Urinary bladder (tissue), 4 donors: Measurements from ENCODE around the gene AHDC1. TPM values are rescaled to one million over a fixed set of nuclear protein-coding genes. Genes with fewer than 3 reads are reported as not detected.

Source experiments
- DNase-seq: peaks from one replicate; pipeline ENCODE4 v3.0.0-alpha.2; 2015; ENCODE audit errors: extremely low spot score
- H3K27ac ChIP-seq: one replicate; pipeline ENCODE4 v1.5.1; 2013; ENCODE audit warnings: low read depth, mild to moderate bottlenecking, moderate library complexity
- H3K36me3 ChIP-seq: one replicate; pipeline ENCODE4 v1.6.1; 2013; ENCODE audit warnings: mild to moderate bottlenecking, moderate library complexity; ENCODE audit not compliant: insufficient read depth
- H3K4me1 ChIP-seq: one replicate; pipeline ENCODE4 v1.6.1; 2013; ENCODE audit warnings: mild to moderate bottlenecking, moderate library complexity; ENCODE audit not compliant: insufficient read depth
- H3K4me3 ChIP-seq: one replicate; pipeline ENCODE4 v1.5.1; 2013; ENCODE audit warnings: low read depth, low read length
- WGBS: extraction: QIAGEN DNeasy Blood & Tissue Kit; methylation state at CpG from one replicate; pipeline ENCODE4 v1.1.7; 2013; 5-methylcytosine and 5-hydroxymethylcytosine counted together
- polyA plus RNA-seq: library from polyadenylated mRNA; stranded (reverse); fragments of 200-250 nt; gene quantifications from one replicate; pipeline ENCODE4 v1.2.3, GENCODE V29; 2013
- total RNA-seq: library from RNA; depleted of rRNA; stranded (reverse); fragments of >200 nt; gene quantifications from one replicate; pipeline ENCODE4 v1.2.3, GENCODE V29; 2014
- donor health status: healthy with polysubstance abuse.
- donor health status: healthy.

Gene AHDC1
- total and polyA plus RNA-seq, 2 donors = 19.0 to 44.8 TPM

DNA sequence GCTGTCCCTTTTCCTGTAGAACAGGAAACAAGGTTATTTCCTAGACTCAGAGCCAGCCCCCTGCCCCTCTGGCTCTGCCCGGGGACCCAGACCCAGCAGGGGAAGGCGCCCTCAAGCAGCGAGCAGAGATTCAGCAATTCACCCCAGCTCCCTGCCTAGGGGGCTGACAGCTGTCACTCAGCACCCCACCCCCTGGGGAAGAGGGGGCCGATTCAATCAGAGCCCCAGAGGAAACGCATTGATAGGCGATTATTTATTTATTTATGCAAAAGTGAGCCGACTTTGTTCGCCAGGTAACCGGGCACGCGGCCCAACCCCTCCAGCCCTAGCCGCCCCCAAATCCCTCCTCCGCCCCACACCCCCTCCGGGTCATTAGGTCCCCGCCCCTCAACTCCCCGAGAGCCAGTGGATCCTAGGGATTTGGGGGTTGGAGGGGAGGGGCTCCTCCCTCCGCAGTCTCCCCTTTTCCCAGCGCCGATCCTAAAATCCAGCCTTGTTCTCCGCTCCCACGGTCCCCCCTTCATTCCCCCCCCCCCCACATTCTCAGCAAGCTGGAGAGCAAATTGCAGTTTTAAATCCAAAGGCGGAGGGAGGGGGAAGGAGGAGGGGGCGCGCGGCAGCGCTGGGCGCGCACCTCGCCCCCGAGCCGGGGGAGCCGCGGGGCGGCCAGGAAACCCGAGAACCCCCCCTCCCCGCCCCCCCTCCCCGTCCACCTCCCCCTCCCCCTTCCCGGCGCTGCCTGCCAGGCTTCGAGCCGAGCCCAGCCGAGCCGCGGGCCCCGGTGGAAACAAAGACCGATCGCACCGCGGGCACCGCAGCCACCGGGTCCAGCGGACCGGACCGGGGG, 1.3 kb downstream of the AHDC1 start:
- no peak for DNase-seq
- Histone ChIP-seq H3K27ac (peak overlapping the region; percentile 94), H3K4me1 (no peaks in the 10 kb centered on the region), H3K4me3 (peak overlapping the region; percentile 82), H3K36me3 (no peaks in the 10 kb centered on the region)
- WGBS = 1% methylated on average over 52 of the region's 54 CpGs

DNA sequence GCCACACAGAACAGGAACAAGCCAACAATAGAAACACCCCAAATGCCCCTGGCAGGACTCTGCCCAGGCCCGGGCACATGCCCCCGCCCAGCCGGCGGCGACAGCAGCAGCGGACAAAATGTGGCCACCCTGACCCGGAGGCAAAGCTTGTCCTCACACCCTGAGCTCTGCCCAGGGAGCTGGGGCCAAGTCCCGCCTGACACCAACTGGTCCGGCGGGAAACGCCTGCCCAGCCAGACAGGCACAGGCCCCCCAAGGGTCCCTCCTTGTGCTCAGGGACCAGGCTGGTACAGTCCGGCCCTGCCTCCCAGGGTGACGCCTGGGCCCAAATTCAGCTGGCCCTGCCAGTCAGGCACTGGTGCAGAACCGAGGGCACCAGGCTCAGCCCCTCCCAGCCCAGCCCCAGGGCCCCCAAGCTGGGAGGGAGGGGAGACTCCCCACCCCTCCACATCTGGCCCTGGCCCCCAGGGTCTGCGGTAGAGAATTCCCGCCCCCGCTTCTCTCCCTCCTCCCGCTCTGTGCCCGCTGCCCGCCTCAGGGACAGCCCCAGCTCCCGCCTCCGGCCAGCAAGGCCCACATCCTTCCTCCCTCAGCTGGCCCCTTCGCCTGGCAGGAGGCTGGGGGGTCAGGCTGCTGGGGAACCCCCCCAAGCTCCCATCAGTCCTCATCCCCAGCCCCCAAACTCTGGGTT, 2.0 kb downstream of the AHDC1 start:
- no peak for DNase-seq
- Histone ChIP-seq H3K27ac (peak overlapping the region; percentile 28), H3K4me1 (no peaks in the 10 kb centered on the region), H3K4me3 (peak overlapping the region; percentile 82), H3K36me3 (no peaks in the 10 kb centered on the region)
- WGBS = 8% methylated on average over 23 of the region's 23 CpGs

DNA sequence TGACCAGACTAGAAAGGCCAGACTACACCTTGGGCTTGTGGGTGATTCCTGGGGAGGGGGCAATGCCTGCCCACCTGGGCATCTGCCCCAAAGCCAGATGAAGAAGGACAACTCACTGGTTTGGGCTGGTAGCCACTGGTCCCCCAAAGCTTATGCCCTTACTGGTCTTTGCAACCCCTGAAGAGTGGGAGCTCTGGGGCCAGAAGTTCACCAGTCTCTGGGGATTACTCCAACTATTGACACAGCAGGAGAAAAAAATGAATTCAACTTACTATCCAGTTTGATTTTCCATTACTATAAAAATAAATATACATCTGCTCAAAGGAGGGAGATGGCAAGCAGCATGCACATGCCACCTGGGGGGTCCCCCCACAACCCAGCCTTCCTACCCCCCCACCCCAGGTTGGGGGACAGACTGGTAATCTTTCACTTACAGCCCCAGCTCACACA, 2.6 kb downstream of the AHDC1 start:
- no peaks in the 10 kb centered on the region for H3K36me3 ChIP-seq
- H3K27ac ChIP-seq = peak overlapping the region; percentile 28
- no peak overlapping the region for H3K4me3 ChIP-seq
- H3K4me1 ChIP-seq = no peaks in the 10 kb centered on the region
- no peak for DNase-seq

DNA sequence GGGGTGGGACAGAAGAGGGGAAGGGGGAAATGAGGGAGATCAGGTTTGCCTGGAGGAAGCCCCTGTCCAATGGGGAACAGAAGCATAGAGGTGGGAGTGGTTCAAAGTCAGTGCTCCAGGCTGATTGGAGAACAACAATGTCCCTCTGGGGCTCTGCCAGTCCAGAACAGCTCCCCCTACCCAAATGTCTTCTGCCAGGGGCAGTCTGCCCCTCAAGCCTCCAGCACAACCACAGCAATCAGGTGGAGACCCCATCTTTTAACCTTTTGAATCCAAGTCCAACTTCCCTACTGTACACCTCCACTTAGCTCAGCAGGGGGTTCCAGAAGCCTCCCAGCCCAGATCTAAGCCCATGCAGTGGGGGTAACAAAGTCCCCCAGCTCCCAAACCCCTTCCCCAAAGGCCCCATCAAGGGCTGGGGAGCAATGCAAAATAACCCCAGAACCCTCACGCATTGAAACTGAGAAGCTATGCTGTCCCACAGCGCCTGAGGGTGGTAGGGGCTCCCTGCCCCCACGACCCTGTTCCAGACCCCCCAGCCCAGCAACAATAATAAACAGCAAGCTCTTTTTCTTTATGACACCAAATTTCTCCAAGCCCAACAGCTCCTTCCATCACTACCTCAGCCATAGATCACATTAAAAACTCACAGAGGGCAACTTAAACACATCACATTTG, 3.3 kb downstream of the AHDC1 start:
- 53% methylated on average over 3 of the region's 3 CpGs for WGBS
- Histone ChIP-seq H3K4me3 (no peak overlapping the region), H3K36me3 (no peaks in the 10 kb centered on the region), H3K4me1 (no peaks in the 10 kb centered on the region), H3K27ac (no peak overlapping the region)
- no peak for DNase-seq

DNA sequence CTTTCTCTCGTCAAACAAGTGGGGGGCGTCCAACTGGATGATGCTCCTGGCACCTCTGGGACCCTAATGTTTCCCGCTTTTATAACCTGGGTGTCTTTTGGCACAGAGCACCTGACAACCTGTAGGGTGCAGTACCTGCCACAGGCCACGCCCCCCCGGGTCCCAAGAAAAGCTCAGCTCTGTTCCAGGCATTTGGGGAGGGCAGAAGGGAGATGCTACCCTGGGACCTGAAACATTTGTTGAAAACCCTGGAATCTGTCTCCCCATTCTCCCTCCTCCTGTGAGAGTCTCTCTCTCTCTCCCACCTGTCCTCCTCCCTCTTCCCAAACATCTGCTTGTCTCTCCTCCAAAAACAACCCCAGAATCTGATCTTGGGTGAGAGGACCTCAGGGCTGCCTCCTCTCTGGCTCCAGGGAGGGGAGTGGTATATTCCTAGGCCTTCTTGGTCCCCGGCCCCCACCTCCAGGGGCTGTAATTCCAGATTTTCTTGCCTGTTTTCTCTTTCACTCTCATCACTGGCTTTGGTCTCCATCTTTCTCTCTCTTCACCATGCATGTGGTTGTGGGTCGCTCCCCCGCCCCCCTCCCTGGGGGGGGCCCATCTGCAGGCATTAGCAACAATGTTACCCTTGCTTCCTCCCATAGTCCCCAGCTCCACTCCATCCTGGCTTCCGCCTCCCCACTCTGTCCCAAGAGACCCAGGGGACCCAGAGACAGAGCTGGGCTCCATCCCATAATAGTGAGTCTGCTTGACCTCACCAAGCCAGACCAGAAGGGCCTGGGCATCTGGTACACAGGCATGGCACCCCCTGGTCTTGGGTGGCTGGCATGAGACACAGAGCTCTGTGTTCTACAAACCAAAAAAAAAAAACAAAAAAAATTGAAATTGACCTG, 4.1 kb downstream of the AHDC1 start:
- WGBS = 36% methylated on average over 9 of the region's 9 CpGs
- H3K4me1 ChIP-seq = no peaks in the 10 kb centered on the region
- H3K36me3 ChIP-seq = no peaks in the 10 kb centered on the region
- H3K4me3 ChIP-seq = no peak overlapping the region
- no peak for DNase-seq
- H3K27ac ChIP-seq = peak overlapping the region; percentile 58

DNA sequence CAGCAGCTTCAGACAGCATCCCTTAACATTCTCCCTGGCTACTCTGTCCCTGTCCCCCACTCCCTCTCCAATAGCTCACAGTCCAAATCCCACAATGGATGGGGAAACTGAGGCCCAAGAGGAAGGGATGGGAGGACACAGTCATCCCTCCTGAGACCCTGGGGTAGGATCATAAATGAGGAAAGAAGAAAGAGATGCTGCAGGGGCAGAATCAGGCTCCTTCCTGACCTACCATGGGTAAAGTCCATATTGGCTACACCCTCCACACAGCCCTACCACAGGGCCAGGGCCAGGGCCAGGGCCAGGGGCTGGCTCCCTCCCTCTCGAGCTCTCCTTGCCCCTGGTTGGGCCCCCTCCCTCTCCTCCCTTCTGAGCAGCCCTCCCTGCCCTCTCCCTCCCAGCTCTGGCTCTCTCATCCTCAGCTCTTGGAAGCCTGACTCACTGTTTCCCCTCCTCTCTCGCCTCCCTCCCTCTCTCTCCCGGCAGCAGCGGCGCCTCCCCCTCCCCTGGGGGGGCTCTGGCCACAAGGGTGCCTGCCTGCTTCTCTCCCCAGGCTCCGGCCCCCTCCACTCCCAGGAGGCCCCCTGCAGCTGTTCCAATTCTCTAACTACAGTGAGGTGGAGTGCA, 4.9 kb downstream of the AHDC1 start:
- H3K27ac ChIP-seq = peak overlapping the region; percentile 58
- 4% methylated on average over 6 of the region's 6 CpGs for WGBS
- H3K4me3 ChIP-seq = no peak overlapping the region
- DNase-seq = no peak
- H3K4me1 ChIP-seq = no peaks in the 10 kb centered on the region
- no peaks in the 10 kb centered on the region for H3K36me3 ChIP-seq

DNA sequence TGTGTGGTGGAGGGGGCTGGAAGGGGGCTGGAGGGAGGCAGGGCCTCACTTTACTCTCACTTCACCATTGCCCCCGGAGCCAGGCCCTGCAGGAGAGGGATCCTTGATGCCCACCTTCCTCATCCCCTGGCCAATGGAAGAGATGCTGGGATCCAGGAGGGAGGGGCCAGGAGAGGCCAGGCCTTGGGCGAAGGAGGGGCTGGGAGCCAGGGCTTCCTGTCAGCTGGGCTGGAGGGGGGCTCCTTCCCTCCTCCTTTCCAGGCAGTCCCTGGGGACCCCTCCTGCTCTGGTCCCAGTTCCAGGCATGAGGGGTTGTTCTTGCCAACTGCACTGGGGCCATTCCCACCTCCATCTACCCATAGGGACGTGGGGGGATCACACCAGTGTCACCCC, 5.7 kb downstream of the AHDC1 start:
- H3K4me1 ChIP-seq = no peaks in the 10 kb centered on the region
- H3K4me3 ChIP-seq = no peak overlapping the region
- peak overlapping the region; percentile 58 for H3K27ac ChIP-seq
- WGBS = 25% methylated on average over 3 of the region's 3 CpGs
- DNase-seq = no peak
- no peaks in the 10 kb centered on the region for H3K36me3 ChIP-seq

DNA sequence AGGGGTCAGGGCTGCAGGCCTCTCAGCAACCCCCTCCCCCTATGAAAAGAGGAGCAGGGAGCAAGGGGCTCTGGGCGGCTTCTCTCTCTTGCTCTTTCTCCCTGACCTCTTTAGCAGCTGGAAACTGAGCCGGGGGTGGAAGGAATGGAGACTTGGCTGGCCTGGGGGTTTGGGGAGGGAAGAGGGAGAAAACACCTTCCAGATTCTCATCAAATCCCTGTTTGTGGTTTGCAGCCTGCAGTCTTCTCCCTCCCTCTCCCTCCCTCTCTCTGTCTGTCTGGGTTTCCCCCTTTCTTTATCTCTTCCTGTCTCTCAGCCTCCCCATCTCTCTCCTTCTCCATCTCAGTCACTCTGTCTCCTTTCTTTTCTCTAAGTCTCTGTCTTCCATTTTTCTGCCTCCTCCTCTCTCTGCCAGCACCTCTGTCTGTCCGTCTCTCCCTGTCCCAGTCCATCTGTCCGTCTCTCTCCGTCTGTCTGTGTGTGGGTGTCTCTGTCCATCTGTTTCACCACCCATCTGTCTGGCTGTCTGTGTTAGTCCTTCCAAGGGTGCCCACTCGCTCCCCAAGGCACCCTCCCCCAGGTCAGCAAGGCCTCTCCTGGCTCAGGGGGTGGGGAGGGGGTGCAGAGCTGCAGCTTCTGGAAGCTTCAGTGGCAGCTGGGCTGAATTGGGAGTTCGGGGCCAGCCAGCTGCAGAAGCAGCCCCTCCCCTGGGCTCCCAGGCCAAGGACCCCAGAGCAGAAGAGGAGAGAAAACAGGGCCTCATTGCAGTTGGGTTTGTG, 6.2 kb downstream of the AHDC1 start:
- Histone ChIP-seq H3K4me3 (no peak overlapping the region), H3K4me1 (no peaks in the 10 kb centered on the region), H3K27ac (no peak overlapping the region), H3K36me3 (no peaks in the 10 kb centered on the region)
- no peak for DNase-seq
- WGBS = 34% methylated on average over 7 of the region's 7 CpGs

DNA sequence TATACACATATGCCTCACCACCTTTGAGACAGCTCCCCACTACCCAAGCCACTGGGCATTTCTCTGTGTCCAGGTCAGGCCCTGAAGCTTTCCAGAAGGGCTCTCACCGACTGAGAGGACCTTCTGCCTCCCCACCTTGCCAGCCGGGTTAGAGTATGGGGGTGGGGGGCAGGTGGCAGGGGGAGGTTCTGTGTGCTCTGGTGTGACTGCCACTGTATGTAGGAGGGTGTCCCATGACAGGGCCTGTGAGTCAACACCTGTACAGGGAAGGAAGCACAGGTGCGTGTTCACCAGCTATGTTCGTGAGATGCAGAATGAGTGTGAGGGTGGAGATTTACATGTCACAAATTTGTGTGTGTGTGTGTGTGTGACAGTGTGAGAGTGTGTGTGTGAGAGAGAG, 7.0 kb downstream of the AHDC1 start:
- Histone ChIP-seq H3K4me1 (no peaks in the 10 kb centered on the region), H3K27ac (no peak overlapping the region), H3K4me3 (no peak overlapping the region), H3K36me3 (no peaks in the 10 kb centered on the region)
- WGBS = 57% methylated on average over 4 of the region's 4 CpGs
- DNase-seq = no peak

DNA sequence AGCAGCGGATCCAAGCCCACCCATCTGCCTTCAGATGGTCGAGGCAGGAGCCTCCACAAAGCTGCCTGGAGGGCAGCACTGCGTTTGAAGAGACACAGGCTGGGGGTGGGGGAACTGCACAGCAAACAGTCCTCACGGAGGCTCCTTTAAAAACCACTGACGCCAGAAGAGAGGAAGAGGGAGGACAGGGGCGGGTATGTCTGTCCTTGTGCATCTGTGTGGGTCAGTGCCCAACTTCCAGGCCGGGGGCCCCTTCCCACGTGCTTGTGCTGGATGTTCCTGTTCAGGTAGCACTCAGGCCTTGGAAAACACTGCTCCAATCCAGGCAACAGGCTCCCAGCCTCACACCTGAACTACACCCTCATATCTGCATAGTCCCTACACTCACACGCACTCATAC, 7.7 kb downstream of the AHDC1 start:
- WGBS = 37% methylated on average over 9 of the region's 9 CpGs
- Histone ChIP-seq H3K36me3 (no peaks in the 10 kb centered on the region), H3K4me3 (no peak overlapping the region), H3K4me1 (no peaks in the 10 kb centered on the region), H3K27ac (no peak overlapping the region)
- DNase-seq = no peak

DNA sequence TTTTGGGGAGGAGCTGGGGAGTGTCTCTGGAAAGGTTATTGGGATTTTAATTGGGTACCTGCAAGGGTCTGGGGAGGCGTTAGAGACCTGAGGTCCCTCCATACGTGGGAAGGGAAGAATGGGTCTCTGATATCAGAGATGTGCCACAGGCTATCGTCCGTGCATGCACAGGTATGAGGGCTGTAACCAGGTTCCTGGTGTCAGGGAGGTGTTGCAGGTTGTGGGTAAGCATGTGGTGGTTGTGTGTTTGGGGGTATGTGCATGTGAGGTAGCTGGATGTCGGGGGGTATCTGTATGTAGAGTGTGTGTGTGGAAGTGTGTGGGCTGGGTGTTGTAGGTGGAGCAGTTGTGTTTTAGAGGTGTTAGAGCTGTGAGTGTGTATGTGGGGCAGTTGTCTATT, 8.3 kb downstream of the AHDC1 start:
- H3K4me1 ChIP-seq = no peaks in the 10 kb centered on the region
- DNase-seq = no peak
- H3K27ac ChIP-seq = no peak overlapping the region
- no peak overlapping the region for H3K4me3 ChIP-seq
- WGBS = 80% methylated on average over 5 of the region's 5 CpGs
- no peaks in the 10 kb centered on the region for H3K36me3 ChIP-seq
